Measurements from ENCODE around the gene COPA.

- TF ChIP-seq CTCF (IDR thresholded peaks at IDR 0.05; ENCODE audit: insufficient read depth, low read length): no peak
- TF ChIP-seq, protein P1, sequence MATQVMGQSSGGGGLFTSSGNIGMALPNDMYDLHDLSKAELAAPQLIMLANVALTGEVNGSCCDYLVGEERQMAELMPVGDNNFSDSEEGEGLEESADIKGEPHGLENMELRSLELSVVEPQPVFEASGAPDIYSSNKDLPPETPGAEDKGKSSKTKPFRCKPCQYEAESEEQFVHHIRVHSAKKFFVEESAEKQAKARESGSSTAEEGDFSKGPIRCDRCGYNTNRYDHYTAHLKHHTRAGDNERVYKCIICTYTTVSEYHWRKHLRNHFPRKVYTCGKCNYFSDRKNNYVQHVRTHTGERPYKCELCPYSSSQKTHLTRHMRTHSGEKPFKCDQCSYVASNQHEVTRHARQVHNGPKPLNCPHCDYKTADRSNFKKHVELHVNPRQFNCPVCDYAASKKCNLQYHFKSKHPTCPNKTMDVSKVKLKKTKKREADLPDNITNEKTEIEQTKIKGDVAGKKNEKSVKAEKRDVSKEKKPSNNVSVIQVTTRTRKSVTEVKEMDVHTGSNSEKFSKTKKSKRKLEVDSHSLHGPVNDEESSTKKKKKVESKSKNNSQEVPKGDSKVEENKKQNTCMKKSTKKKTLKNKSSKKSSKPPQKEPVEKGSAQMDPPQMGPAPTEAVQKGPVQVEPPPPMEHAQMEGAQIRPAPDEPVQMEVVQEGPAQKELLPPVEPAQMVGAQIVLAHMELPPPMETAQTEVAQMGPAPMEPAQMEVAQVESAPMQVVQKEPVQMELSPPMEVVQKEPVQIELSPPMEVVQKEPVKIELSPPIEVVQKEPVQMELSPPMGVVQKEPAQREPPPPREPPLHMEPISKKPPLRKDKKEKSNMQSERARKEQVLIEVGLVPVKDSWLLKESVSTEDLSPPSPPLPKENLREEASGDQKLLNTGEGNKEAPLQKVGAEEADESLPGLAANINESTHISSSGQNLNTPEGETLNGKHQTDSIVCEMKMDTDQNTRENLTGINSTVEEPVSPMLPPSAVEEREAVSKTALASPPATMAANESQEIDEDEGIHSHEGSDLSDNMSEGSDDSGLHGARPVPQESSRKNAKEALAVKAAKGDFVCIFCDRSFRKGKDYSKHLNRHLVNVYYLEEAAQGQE (IDR thresholded peaks at IDR 0.05; ENCODE audit: insufficient replicate concordance, low read depth): no peak
Measured at GRCh38 chr1:160359559-160360226, 16.6 kb upstream of the COPA start.
